HepG2 (cell line): Measurements from ENCODE around the gene PTPRF. TPM values are rescaled to one million over a fixed set of nuclear protein-coding genes. Genes with fewer than 3 reads are reported as not detected.

Experiments
- ATAC-seq: fragments of 200-7000 bp; cut with Tn5 transposase; 3 replicates; pipeline ENCODE4 v1.9.1; 2020; ENCODE audit warnings: mild to moderate bottlenecking, moderate library complexity
- BruUV-seq: library from RNA; stranded (reverse); fragments of 400-500 nt; replicated peaks from 2 replicates; lab custom pipeline; 2021; lab: Mats Ljungman, UMichigan
- CTCF ChIA-PET: fragments of 300-600 bp; formaldehyde crosslinking; extraction: SDS; loops from one replicate; lab custom pipeline; 2021; ENCODE audit warnings: low total read pairs, inconsistent platforms, low intra/inter-chr PET ratio; lab: Yijun Ruan, JAX
- POLR2A ChIA-PET: fragments of 350-600 bp; sonication (Branson Sonifier 250); formaldehyde crosslinking; loops from one replicate; lab custom pipeline; 2020; ENCODE audit warnings: antibody characterized with exemption, inconsistent platforms; lab: Yijun Ruan, JAX
- DNase-seq: peaks from one replicate; pipeline ENCODE4 v3.0.0-alpha.2; 2015; ENCODE audit warnings: low spot score
- FAIRE-seq: peaks from 3 replicates; lab custom pipeline; 2011; peaks lifted over from hg19 to GRCh38; lab: Jason Lieb, UNC
- H2AFZ ChIP-seq: one replicate; pipeline ENCODE4 v1.6.1; 2011; ENCODE audit warnings: low read length, inconsistent platforms
- H3K27ac ChIP-seq: fragments of 300-600 bp; 3 replicates; pipeline ENCODE4 v1.8.0; 2011; ENCODE audit warnings: mixed run types, mild to moderate bottlenecking, mixed read lengths, low read length, inconsistent platforms; ENCODE audit not compliant: insufficient read depth; ENCODE audit errors: extremely low read length
- H3K27me3 ChIP-seq, 2 experiments: fragments of 200-600 bp in 1 of 2; 2 replicates in 1 of 2; 3 replicates in 1 of 2; pipeline versions ENCODE4 v1.6.0 to v1.8.0; 2011; ENCODE audit warnings: low read length in 2 of 2, mild to moderate bottlenecking in 2 of 2, moderate library complexity in 2 of 2, inconsistent platforms in 1 of 2; ENCODE audit not compliant: insufficient read depth in 2 of 2, control insufficient read depth in 1 of 2
- H3K36me3 ChIP-seq, 2 experiments: fragments of 200-600 bp in 1 of 2; replicated peaks in 1 of 2; 2 replicates in 1 of 2; 3 replicates in 1 of 2; pipeline versions ENCODE4 v1.5.1 to v1.8.0; 2011; ENCODE audit warnings: low read length in 2 of 2, inconsistent platforms in 1 of 2; ENCODE audit not compliant: insufficient read depth in 2 of 2, control insufficient read depth in 1 of 2
- H3K4me1 ChIP-seq: 2 replicates; pipeline ENCODE4 v1.5.1; 2012; ENCODE audit warnings: low read length, inconsistent platforms; ENCODE audit not compliant: insufficient read depth
- H3K4me2 ChIP-seq: 2 replicates; pipeline ENCODE4 v1.6.0; 2011; ENCODE audit warnings: low read depth, low read length, inconsistent platforms
- H3K4me3 ChIP-seq, 3 experiments: fragments of 200-600 bp in 1 of 3; sonication (generic), shearing (Covaris generic) in 1 of 3; replicated peaks in 1 of 3; 2 replicates each; pipeline ENCODE4 v1.5.1; 2011 to 2016; ENCODE audit warnings: low read length in 3 of 3, inconsistent platforms in 2 of 3, low read depth in 2 of 3, mild to moderate bottlenecking in 2 of 3, control low read depth in 1 of 3, mixed read lengths in 1 of 3; ENCODE audit not compliant: insufficient read depth in 1 of 3
- H3K79me2 ChIP-seq: one replicate; pipeline ENCODE4 v1.6.1; 2011; ENCODE audit warnings: low read length, inconsistent platforms; ENCODE audit not compliant: insufficient read depth
- H3K9ac ChIP-seq: 2 replicates; pipeline ENCODE4 v1.6.0; 2011; ENCODE audit warnings: mild to moderate bottlenecking, low read depth, low read length, inconsistent platforms; ENCODE audit not compliant: insufficient read depth
- H3K9me3 ChIP-seq: 2 replicates; pipeline ENCODE4 v1.5.1; 2012; ENCODE audit warnings: mild to moderate bottlenecking, low read length
- H4K20me1 ChIP-seq: 2 replicates; pipeline ENCODE4 v1.6.0; 2011; ENCODE audit warnings: inconsistent platforms, mild to moderate bottlenecking, low read length, moderate library complexity; ENCODE audit not compliant: insufficient read depth
- CREB1 ChIP-seq, 2 experiments: fragments of 450-650 bp in 1 of 2; IDR thresholded peaks; 2 replicates each; pipeline ENCODE4 v1.6.1; 2016 to 2017; ENCODE audit warnings: control low read depth in 1 of 2, mild to moderate bottlenecking in 1 of 2, missing compliant biosample characterization in 1 of 2, missing genetic modification characterization in 1 of 2
- GATAD2A ChIP-seq: IDR thresholded peaks from 2 replicates; pipeline ENCODE4 v1.6.1; 2016
- GPN1 ChIP-seq: sonication (generic); formaldehyde crosslinking; IDR thresholded peaks from 2 replicates; pipeline ENCODE4 v1.5.1; 2020; ENCODE audit warnings: missing genetic modification reagents, borderline replicate concordance
- HDAC2 ChIP-seq: sonication (generic); formaldehyde crosslinking; IDR thresholded peaks from 2 replicates; pipeline ENCODE4 v1.4.0; 2020; ENCODE audit warnings: missing genetic modification reagents
- KDM5A ChIP-seq: fragments of 200-600 bp; sonication (generic); IDR thresholded peaks from 2 replicates; pipeline ENCODE4 v1.7.0; 2018; ENCODE audit warnings: antibody characterized with exemption, mild to moderate bottlenecking, low read length, borderline replicate concordance
- TARDBP ChIP-seq: sonication (generic); formaldehyde crosslinking; IDR thresholded peaks from 2 replicates; pipeline ENCODE4 v1.8.0; 2022; ENCODE audit warnings: mild to moderate bottlenecking, missing genetic modification reagents
- ZBTB42 ChIP-seq: sonication (generic); formaldehyde crosslinking; IDR thresholded peaks from 2 replicates; pipeline ENCODE4 v1.5.0; 2020; ENCODE audit warnings: mild to moderate bottlenecking, missing genetic modification reagents
- ZNF256 ChIP-seq: sonication (generic); formaldehyde crosslinking; conservative IDR thresholded peaks from 2 replicates; pipeline ENCODE4 v1.4.0; 2020; ENCODE audit warnings: missing genetic modification reagents
- ZNF354B ChIP-seq: sonication (generic); formaldehyde crosslinking; IDR thresholded peaks from 2 replicates; pipeline ENCODE4 v1.8.0; 2022; ENCODE audit warnings: mild to moderate bottlenecking, missing genetic modification reagents
- ZNF460 ChIP-seq: sonication (generic); formaldehyde crosslinking; IDR thresholded peaks from 2 replicates; pipeline ENCODE4 v1.5.1; 2020; ENCODE audit warnings: missing genetic modification reagents, mild to moderate bottlenecking, borderline replicate concordance
- ZNF773 ChIP-seq: sonication (generic); formaldehyde crosslinking; IDR thresholded peaks from 2 replicates; pipeline ENCODE4 v1.4.0; 2020; ENCODE audit warnings: missing genetic modification reagents, borderline replicate concordance
- WGBS: methylation state at CpG from one replicate; pipeline ENCODE4 v1.1.6; 2017; ENCODE audit warnings: low lambda C conversion rate; 5-methylcytosine and 5-hydroxymethylcytosine counted together
- in situ Hi-C: cut with HindIII; loops from 2 replicates; pipeline ENCODE4 v1.10.0; 2017; ENCODE audit warnings: low pct_unique_long_range_greater_than_20kb; ENCODE audit not compliant: extremely low pct_ligation_motif_present
- intact Hi-C: fragments of 100-400 bp; cut with micrococcal nuclease; formaldehyde crosslinking; loops from one replicate; pipeline ENCODE4 v1.10.0; 2022; ENCODE audit not compliant: unreplicated experiment
- polyA plus RNA-seq, 8 experiments: library from polyadenylated mRNA; depleted of rRNA in 3 of 8; stranded (reverse) in 7 of 8; unstranded in 1 of 8; fragments of >200 nt; fragmentation: Illumina TruSeq in 4 of 8; extraction: Trizol in 4 of 8; gene quantifications; 2 replicates each; pipeline versions ENCODE4 v1.2.1 to v1.2.3, GENCODE V29; 2011 to 2016; ENCODE audit warnings: low read depth in 4 of 8, missing spikeins in 1 of 8, mixed read lengths in 1 of 8; ENCODE audit not compliant: insufficient read depth in 1 of 8
- total RNA-seq, 5 experiments: library from RNA; depleted of rRNA; stranded (reverse); fragments of >200 nt; fragmentation: Illumina TruSeq; extraction: Trizol; gene quantifications; 2 replicates each; pipeline ENCODE4 v1.2.3, GENCODE V29; 2016; ENCODE audit warnings: low read depth in 1 of 5
- TF ChIP-seq, protein P1 (sequence below): fragments of 450-650 bp; IDR thresholded peaks from 2 replicates; pipeline ENCODE4 v1.6.1; 2017; ENCODE audit warnings: mild to moderate bottlenecking
- TF ChIP-seq, protein P2 (sequence below): sonication (generic); formaldehyde crosslinking; IDR thresholded peaks from 2 replicates; pipeline ENCODE4 v1.4.0; 2020; ENCODE audit warnings: missing genetic modification reagents
- TF ChIP-seq, protein P3 (sequence below): sonication (generic); formaldehyde crosslinking; IDR thresholded peaks from 2 replicates; pipeline ENCODE4 v1.4.0; 2020; ENCODE audit warnings: mild to moderate bottlenecking, missing genetic modification reagents, borderline replicate concordance

PTPRF gene
- total and polyA plus RNA-seq, 2 of the 13 experiments (the other 11 are each of a cell fraction or from before 2014, with no cell fraction given): 55.9 to 167 TPM

DNA sequence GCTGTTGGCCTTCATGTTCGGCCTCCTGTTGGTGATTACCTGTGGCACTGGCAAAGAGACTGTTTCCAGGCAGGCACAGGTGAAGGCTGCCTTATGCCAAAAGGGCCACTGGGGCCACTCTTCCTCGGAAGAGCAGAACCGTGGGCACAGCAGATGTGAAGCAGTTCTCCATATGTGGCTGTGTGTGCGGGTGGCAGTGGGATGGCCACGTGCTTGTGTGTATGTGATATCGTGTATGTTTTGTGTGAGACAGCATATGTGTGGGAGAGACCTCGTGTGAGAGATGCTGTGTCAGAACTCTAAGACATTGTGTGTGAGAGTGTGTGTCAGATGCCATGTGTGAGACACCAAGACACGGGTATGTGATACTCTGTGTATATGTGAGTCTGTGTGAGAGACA, 65.9 kb downstream of the PTPRF start:
- intact Hi-C loops (no loop called here), in situ Hi-C loops (no loop called here)
- Histone ChIP-seq H3K4me1 (no peaks in the 10 kb centered on the region), H3K36me3 (peaks cover 37 to 50% of the 10 kb centered on the region in 2 experiments), H3K9ac (no peak overlapping the region), H4K20me1 (no peaks in the 10 kb centered on the region), H2AFZ (no peak overlapping the region), H3K27me3 (no peaks in the 10 kb centered on the region), H3K9me3 (no peaks in the 10 kb centered on the region), H3K79me2 (no peaks in the 10 kb centered on the region), H3K27ac (no peak overlapping the region), H3K4me2 (no peak overlapping the region), H3K4me3 (no peak overlapping the region)
- no peak for DNase-seq
- BruUV-seq: no TSS peak
- WGBS: 96% methylated on average over 7 of the region's 8 CpGs
- ChIA-PET CTCF (no interaction called here), POLR2A (no interaction called here)
- ATAC-seq: no peak
- FAIRE-seq: no peak
- TF ChIP-seq ZNF773 (CRISPR knock-in tag): no peak
- TF ChIP-seq, protein P1, sequence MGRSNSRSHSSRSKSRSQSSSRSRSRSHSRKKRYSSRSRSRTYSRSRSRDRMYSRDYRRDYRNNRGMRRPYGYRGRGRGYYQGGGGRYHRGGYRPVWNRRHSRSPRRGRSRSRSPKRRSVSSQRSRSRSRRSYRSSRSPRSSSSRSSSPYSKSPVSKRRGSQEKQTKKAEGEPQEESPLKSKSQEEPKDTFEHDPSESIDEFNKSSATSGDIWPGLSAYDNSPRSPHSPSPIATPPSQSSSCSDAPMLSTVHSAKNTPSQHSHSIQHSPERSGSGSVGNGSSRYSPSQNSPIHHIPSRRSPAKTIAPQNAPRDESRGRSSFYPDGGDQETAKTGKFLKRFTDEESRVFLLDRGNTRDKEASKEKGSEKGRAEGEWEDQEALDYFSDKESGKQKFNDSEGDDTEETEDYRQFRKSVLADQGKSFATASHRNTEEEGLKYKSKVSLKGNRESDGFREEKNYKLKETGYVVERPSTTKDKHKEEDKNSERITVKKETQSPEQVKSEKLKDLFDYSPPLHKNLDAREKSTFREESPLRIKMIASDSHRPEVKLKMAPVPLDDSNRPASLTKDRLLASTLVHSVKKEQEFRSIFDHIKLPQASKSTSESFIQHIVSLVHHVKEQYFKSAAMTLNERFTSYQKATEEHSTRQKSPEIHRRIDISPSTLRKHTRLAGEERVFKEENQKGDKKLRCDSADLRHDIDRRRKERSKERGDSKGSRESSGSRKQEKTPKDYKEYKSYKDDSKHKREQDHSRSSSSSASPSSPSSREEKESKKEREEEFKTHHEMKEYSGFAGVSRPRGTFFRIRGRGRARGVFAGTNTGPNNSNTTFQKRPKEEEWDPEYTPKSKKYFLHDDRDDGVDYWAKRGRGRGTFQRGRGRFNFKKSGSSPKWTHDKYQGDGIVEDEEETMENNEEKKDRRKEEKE: no peak
- TF ChIP-seq HDAC2 (CRISPR knock-in tag): no peak
- TF ChIP-seq, protein P2, sequence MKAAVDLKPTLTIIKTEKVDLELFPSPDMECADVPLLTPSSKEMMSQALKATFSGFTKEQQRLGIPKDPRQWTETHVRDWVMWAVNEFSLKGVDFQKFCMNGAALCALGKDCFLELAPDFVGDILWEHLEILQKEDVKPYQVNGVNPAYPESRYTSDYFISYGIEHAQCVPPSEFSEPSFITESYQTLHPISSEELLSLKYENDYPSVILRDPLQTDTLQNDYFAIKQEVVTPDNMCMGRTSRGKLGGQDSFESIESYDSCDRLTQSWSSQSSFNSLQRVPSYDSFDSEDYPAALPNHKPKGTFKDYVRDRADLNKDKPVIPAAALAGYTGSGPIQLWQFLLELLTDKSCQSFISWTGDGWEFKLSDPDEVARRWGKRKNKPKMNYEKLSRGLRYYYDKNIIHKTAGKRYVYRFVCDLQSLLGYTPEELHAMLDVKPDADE: no peak

DNA sequence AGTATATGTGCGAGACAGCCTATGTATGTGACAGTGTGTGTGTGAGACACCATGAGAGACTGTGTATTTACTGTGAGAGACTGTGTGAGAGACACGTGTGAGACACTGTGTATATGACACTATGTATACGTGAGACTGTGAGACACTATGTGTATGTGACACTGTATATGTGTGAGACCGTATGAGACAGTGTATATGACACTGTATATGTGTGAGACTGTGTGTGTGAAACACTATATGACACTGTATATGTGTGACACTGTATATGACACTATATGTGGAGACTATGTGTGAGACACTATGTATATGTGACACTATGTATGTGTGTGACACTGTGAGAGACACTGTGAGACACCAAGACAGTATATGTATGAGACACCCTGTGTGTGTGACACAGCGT, 66.3 kb downstream of the PTPRF start:
- intact Hi-C loops: no loop called here
- Histone ChIP-seq H3K36me3 (peaks cover 35 to 48% of the 10 kb centered on the region in 2 experiments), H3K9me3 (no peaks in the 10 kb centered on the region), H2AFZ (no peak overlapping the region), H4K20me1 (no peaks in the 10 kb centered on the region), H3K4me1 (no peaks in the 10 kb centered on the region), H3K27me3 (no peaks in the 10 kb centered on the region), H3K9ac (no peak overlapping the region), H3K4me2 (no peak overlapping the region), H3K79me2 (no peaks in the 10 kb centered on the region), H3K27ac (no peak overlapping the region), H3K4me3 (no peak overlapping the region)
- in situ Hi-C loops: no loop called here
- TF ChIP-seq KDM5A (no peak), TARDBP (CRISPR knock-in tag) (peak; percentile 49; the same call in 1 of the 2 replicates), ZNF256 (CRISPR knock-in tag) (no peak), ZNF354B (CRISPR knock-in tag) (no peak), GPN1 (CRISPR knock-in tag) (no peak), CREB1 (IDR thresholded peaks at IDR 0.05) (peak; percentile 61), CREB1 (CRISPR knock-in tag; IDR thresholded peaks at IDR 0.05) (no peak), GATAD2A (CRISPR knock-in tag) (no peak), ZBTB42 (CRISPR knock-in tag) (no peak), ZNF460 (CRISPR knock-in tag) (no peak)
- TF ChIP-seq, protein P3, sequence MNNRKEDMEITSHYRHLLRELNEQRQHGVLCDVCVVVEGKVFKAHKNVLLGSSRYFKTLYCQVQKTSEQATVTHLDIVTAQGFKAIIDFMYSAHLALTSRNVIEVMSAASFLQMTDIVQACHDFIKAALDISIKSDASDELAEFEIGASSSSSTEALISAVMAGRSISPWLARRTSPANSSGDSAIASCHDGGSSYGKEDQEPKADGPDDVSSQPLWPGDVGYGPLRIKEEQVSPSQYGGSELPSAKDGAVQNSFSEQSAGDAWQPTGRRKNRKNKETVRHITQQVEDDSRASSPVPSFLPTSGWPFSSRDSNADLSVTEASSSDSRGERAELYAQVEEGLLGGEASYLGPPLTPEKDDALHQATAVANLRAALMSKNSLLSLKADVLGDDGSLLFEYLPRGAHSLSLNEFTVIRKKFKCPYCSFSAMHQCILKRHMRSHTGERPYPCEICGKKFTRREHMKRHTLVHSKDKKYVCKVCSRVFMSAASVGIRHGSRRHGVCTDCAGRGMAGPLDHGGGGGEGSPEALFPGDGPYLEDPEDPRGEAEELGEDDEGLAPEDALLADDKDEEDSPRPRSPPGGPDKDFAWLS: no peak
- FAIRE-seq (no peak), DNase-seq (no peak), ATAC-seq (no peak)
- POLR2A ChIA-PET: no interaction called here
- BruUV-seq: no TSS peak
- 97% methylated on average over 5 of the region's 5 CpGs for WGBS
- CTCF ChIA-PET: no interaction called here
